Activated CD4-positive, alpha-beta T cell treated with anti-CD3 and anti-CD28 coated beads for 48 hours (primary cell): ENCODE measurements around the gene EVC2.

Experiments
- DNase-seq: peaks from one replicate; pipeline ENCODE4 v3.0.0-alpha.2; 2020

EVC2 gene

GRCh38 chr4:5660185-5660584 lies 48.2 kb downstream of the EVC2 start:
- no peak for DNase-seq

- no peak for DNase-seq
Measured at GRCh38 chr4:5658974-5659373, 49.4 kb downstream of the EVC2 start.

GRCh38 chr4:5656415-5656814 lies 51.9 kb downstream of the EVC2 start:
- DNase-seq: no peak

GRCh38 chr4:5654791-5655190 lies 53.6 kb downstream of the EVC2 start:
- DNase-seq: no peak

GRCh38 chr4:5651089-5651488 lies 57.3 kb downstream of the EVC2 start:
- DNase-seq: no peak

GRCh38 chr4:5650040-5650439 lies 58.3 kb downstream of the EVC2 start:
- DNase-seq: no peak

- DNase-seq: no peak
Measured at GRCh38 chr4:5647351-5647750, 61.0 kb downstream of the EVC2 start.

- DNase-seq: no peak
Measured at GRCh38 chr4:5640096-5640495, 68.3 kb downstream of the EVC2 start.

- DNase-seq: no peak
Measured at GRCh38 chr4:5639556-5639955, 68.8 kb downstream of the EVC2 start.

GRCh38 chr4:5638976-5639375 lies 69.4 kb downstream of the EVC2 start:
- no peak for DNase-seq

- DNase-seq: no peak
Measured at GRCh38 chr4:5638316-5638715, 70.0 kb downstream of the EVC2 start.

GRCh38 chr4:5636766-5637670 lies 71.3 kb downstream of the EVC2 start:
- no peak for DNase-seq

- DNase-seq: no peak
Measured at GRCh38 chr4:5635826-5636195, 72.5 kb downstream of the EVC2 start.

GRCh38 chr4:5632571-5632970 lies 75.8 kb downstream of the EVC2 start:
- DNase-seq: no peak

GRCh38 chr4:5632066-5632440 lies 76.3 kb downstream of the EVC2 start:
- DNase-seq: no peak

GRCh38 chr4:5631352-5632065 lies 76.8 kb downstream of the EVC2 start:
- DNase-seq: no peak

- DNase-seq: no peak
Measured at GRCh38 chr4:5630762-5631161, 77.6 kb downstream of the EVC2 start.

GRCh38 chr4:5629542-5629941 lies 78.8 kb downstream of the EVC2 start:
- no peak for DNase-seq

- DNase-seq: no peak
Measured at GRCh38 chr4:5626913-5627312, 81.4 kb downstream of the EVC2 start.

- DNase-seq: no peak
Measured at GRCh38 chr4:5622596-5622995, 85.8 kb downstream of the EVC2 start.

- DNase-seq: no peak
Measured at GRCh38 chr4:5619913-5620625, 88.3 kb downstream of the EVC2 start.

GRCh38 chr4:5618051-5618960 lies 90.1 kb downstream of the EVC2 start:
- DNase-seq: no peak
